Fibroblast of lung (primary cell): ENCODE results near the gene NAT14. TPM values are rescaled to one million over a fixed set of nuclear protein-coding genes. Genes with fewer than 3 reads are reported as not detected.
A peak's percentile ranks its signal among the peaks of the same experiment; 100 is the strongest.

Source experiments
- DNase-seq, 2 donors: peaks; one replicate each; pipeline versions ENCODE4 v3.0.0 to v3.0.0-alpha.2; 2010; ENCODE audit warnings: low read depth in 2 of 2
- H2AFZ ChIP-seq: 2 replicates; pipeline ENCODE4 v1.5.1; 2012; ENCODE audit warnings: low read length, control low read depth, inconsistent platforms
- H3K27ac ChIP-seq: 2 replicates; pipeline ENCODE4 v1.5.1; 2011; ENCODE audit warnings: low read length, control low read depth; ENCODE audit not compliant: insufficient read depth
- H3K27me3 ChIP-seq: 2 replicates; pipeline ENCODE4 v1.5.1; 2011; ENCODE audit warnings: mild to moderate bottlenecking, low read length; ENCODE audit not compliant: control insufficient read depth, insufficient read depth
- H3K36me3 ChIP-seq: 2 replicates; pipeline ENCODE4 v1.5.1; 2011; ENCODE audit warnings: low read length; ENCODE audit not compliant: control insufficient read depth, insufficient read depth
- H3K4me1 ChIP-seq: 2 replicates; pipeline ENCODE4 v1.5.1; 2011; ENCODE audit warnings: low read length; ENCODE audit not compliant: control insufficient read depth, insufficient read depth; ENCODE audit errors: extremely low read depth
- H3K4me2 ChIP-seq: 2 replicates; pipeline ENCODE4 v1.5.1; 2011; ENCODE audit warnings: low read length, control low read depth; ENCODE audit not compliant: insufficient read depth; ENCODE audit errors: extremely low read depth
- H3K4me3 ChIP-seq, 4 experiments: fragments of 200-600 bp in 1 of 4; sonication (generic) in 1 of 4; replicated peaks in 1 of 4; 2 replicates each; pipeline ENCODE4 v1.5.1; 2011 to 2016; ENCODE audit warnings: low read length in 4 of 4, low read depth in 3 of 4, mild to moderate bottlenecking in 3 of 4, control low read depth in 2 of 4, inconsistent platforms in 1 of 4, mixed read lengths in 1 of 4; ENCODE audit not compliant: insufficient read depth in 1 of 4; ENCODE audit errors: control extremely low read depth in 1 of 4
- H3K79me2 ChIP-seq: 2 replicates; pipeline ENCODE4 v1.5.1; 2012; ENCODE audit warnings: mild to moderate bottlenecking, low read length, inconsistent platforms; ENCODE audit not compliant: control insufficient read depth, insufficient read depth
- H3K9ac ChIP-seq: 2 replicates; pipeline ENCODE4 v1.5.1; 2011; ENCODE audit warnings: mild to moderate bottlenecking, low read length, control low read depth; ENCODE audit not compliant: insufficient read depth
- H3K9me3 ChIP-seq: 2 replicates; pipeline ENCODE4 v1.5.1; 2012; ENCODE audit warnings: low read depth, low read length; ENCODE audit not compliant: control insufficient read depth, insufficient read depth
- H4K20me1 ChIP-seq: 2 replicates; pipeline ENCODE4 v1.5.1; 2011; ENCODE audit warnings: low read length; ENCODE audit not compliant: control insufficient read depth, insufficient read depth; ENCODE audit errors: extremely low read depth
- CTCF ChIP-seq, 2 donors: IDR thresholded peaks in 1 of 2; conservative IDR thresholded peaks in 1 of 2; 1 replicate in 1 of 2; 2 replicates in 1 of 2; pipeline ENCODE4 v1.5.1; 2011 to 2012; ENCODE audit warnings: low read length in 2 of 2, control low read depth in 1 of 2, inconsistent platforms in 1 of 2, low read depth in 1 of 2, mild to moderate bottlenecking in 1 of 2
- EZH2 ChIP-seq: IDR thresholded peaks from 2 replicates; pipeline ENCODE4 v1.5.1; 2012; ENCODE audit warnings: low read length, control low read depth, mild to moderate bottlenecking; ENCODE audit errors: missing control alignments
- polyA plus RNA-seq, 2 donors: library from polyadenylated mRNA; depleted of rRNA in 1 of 2; stranded (reverse) in 1 of 2; unstranded in 1 of 2; fragments of >200 nt; gene quantifications; 2 replicates each; pipeline ENCODE4 v1.2.1, GENCODE V29; 2011 to 2012; ENCODE audit warnings: missing spikeins in 1 of 2
- total RNA-seq: library from RNA; depleted of rRNA; stranded (reverse); fragments of >200 nt; gene quantifications from 2 replicates; pipeline ENCODE4 v1.2.1, GENCODE V29; 2014

NAT14 gene
- total and polyA plus RNA-seq, 2 donors (not counting 1 experiment from before 2014, with no cell fraction given), result 18.2 to 18.3 TPM

DNA sequence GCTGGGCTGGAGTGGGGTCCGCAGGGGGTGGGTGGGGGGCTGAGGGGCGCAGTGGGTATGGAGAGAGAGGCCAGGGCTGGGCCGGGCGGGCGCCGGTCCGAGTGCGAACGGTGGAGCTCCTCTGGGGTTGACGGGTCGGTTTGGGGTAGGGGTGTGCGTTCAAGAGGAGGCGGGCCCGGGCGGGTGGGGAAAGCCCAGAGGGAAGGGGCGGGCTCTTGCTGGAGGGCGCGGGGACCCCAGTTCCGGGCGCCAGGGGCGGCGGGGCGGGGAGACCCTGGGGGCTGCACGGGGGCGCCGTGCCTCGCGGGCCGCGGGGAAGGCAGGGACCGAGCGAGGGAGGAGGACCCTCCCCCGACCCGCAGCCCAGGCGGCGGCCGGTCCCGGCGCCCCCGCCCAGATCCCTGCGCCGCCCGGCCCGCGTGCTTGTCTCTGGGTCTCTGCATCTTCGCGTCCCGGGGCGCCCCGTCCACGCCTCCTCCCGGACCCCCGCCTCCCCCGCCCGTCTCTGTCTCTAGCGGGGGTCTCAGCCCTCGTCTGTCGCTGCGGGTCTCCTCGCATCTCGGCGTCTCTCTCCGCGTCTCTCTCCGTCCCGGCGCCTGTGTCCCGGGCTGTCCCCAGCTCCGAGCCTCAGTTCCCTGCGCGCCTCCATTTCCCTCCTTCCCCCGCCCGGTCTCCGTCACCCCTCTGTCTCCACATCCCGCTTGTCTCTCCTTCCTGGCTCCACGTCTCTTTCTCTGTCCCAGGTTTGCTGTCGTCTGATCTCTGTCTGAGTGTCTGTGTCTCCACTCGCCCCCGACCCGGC is 33.6 kb upstream of the NAT14 start:
- no peak overlapping the region for H3K27ac ChIP-seq
- peaks cover 18% of the 10 kb centered on the region for H3K27me3 ChIP-seq
- no peak overlapping the region for H3K9ac ChIP-seq
- H3K36me3 ChIP-seq, result peaks cover 2% of the 10 kb centered on the region
- TF ChIP-seq EZH2, result peak; percentile 97
- no peak for TF ChIP-seq CTCF (conservative IDR thresholded peaks at IDR 0.05 in 1 of 2, IDR thresholded peaks at IDR 0.05 in 1 of 2; ENCODE audit: low read depth in 1 of 2, low read length in 2 of 2)
- no peak for DNase-seq
- H2AFZ ChIP-seq, result no peak overlapping the region
- no peak overlapping the region for H3K4me3 ChIP-seq
- no peaks in the 10 kb centered on the region for H3K79me2 ChIP-seq
- H3K4me2 ChIP-seq, result no peak overlapping the region
- no peaks in the 10 kb centered on the region for H3K9me3 ChIP-seq
- no peaks in the 10 kb centered on the region for H3K4me1 ChIP-seq
- no peaks in the 10 kb centered on the region for H4K20me1 ChIP-seq

GRCh38 chr19:55451965-55452748 is 32.8 kb upstream of the NAT14 start:
- H3K27ac ChIP-seq, result no peak overlapping the region
- H3K4me3 ChIP-seq, result no peak overlapping the region
- H4K20me1 ChIP-seq, result no peaks in the 10 kb centered on the region
- no peaks in the 10 kb centered on the region for H3K79me2 ChIP-seq
- peaks cover 15% of the 10 kb centered on the region for H3K27me3 ChIP-seq
- H2AFZ ChIP-seq, result no peak overlapping the region
- TF ChIP-seq CTCF (conservative IDR thresholded peaks at IDR 0.05 in 1 of 2, IDR thresholded peaks at IDR 0.05 in 1 of 2; ENCODE audit: low read depth in 1 of 2, low read length in 2 of 2) (no peak), EZH2 (peak; percentile 98)
- peaks cover 2% of the 10 kb centered on the region for H3K36me3 ChIP-seq
- no peak for DNase-seq
- H3K9me3 ChIP-seq, result no peaks in the 10 kb centered on the region
- no peak overlapping the region for H3K9ac ChIP-seq
- H3K4me2 ChIP-seq, result no peak overlapping the region
- no peaks in the 10 kb centered on the region for H3K4me1 ChIP-seq

- TF ChIP-seq EZH2 (no peak), CTCF (conservative IDR thresholded peaks at IDR 0.05 in 1 of 2, IDR thresholded peaks at IDR 0.05 in 1 of 2; ENCODE audit: low read depth in 1 of 2, low read length in 2 of 2) (peak in 1 of 2 donors; percentile 14)
- no peaks in the 10 kb centered on the region for H4K20me1 ChIP-seq
- no peaks in the 10 kb centered on the region for H3K9me3 ChIP-seq
- no peaks in the 10 kb centered on the region for H3K79me2 ChIP-seq
- no peak overlapping the region for H2AFZ ChIP-seq
- no peak overlapping the region for H3K4me2 ChIP-seq
- peak; percentile 65 to 73 for DNase-seq
- no peaks in the 10 kb centered on the region for H3K4me1 ChIP-seq
- no peak overlapping the region for H3K27ac ChIP-seq
- H3K36me3 ChIP-seq, result peaks cover 2% of the 10 kb centered on the region
- no peak overlapping the region for H3K4me3 ChIP-seq
- no peak overlapping the region for H3K9ac ChIP-seq
- H3K27me3 ChIP-seq, result peaks cover 15% of the 10 kb centered on the region
Observed at GRCh38 chr19:55452749-55453346, 32.1 kb upstream of the NAT14 start.
